H1 (cell line): ENCODE measurements around the gene SLC2A5. TPM values are rescaled to one million over a fixed set of nuclear protein-coding genes. Genes with fewer than 3 reads are reported as not detected.

Source experiments
- CTCF ChIA-PET: fragments of 300-600 bp; sonication (Branson Sonifier 250); formaldehyde crosslinking; loops from one replicate; lab custom pipeline; 2021; ENCODE audit not compliant: partially characterized antibody; lab: Charles Lee
- POLR2A ChIA-PET: fragments of 300-600 bp; sonication (Branson Sonifier 250); formaldehyde crosslinking; loops from one replicate; lab custom pipeline; 2021; ENCODE audit warnings: inconsistent platforms; ENCODE audit not compliant: partially characterized antibody; lab: Charles Lee
- DNase-seq, 2 experiments: peaks; one replicate each; pipeline versions ENCODE4 v3.0.0 to v3.0.0-alpha.2; 2010 to 2022; ENCODE audit warnings: low spot score in 2 of 2, low read depth in 1 of 2, mixed read lengths in 1 of 2
- FAIRE-seq: peaks from 2 replicates; lab custom pipeline; 2011; peaks lifted over from hg19 to GRCh38; lab: Jason Lieb, UNC
- H2AFZ ChIP-seq: 2 replicates; pipeline ENCODE4 v1.8.1; 2012; ENCODE audit warnings: low read length, inconsistent platforms
- H2AK5ac ChIP-seq: 2 replicates; pipeline ENCODE4 v1.6.1; 2013; ENCODE audit warnings: low read depth, low read length
- H2BK120ac ChIP-seq: replicated peaks from 2 replicates; pipeline ENCODE3; 2013; ENCODE audit warnings: low read depth, low read length, inconsistent platforms
- H2BK12ac ChIP-seq: 2 replicates; pipeline ENCODE4 v1.6.1; 2013; ENCODE audit warnings: low read depth, low read length
- H2BK15ac ChIP-seq: 2 replicates; pipeline ENCODE4 v1.6.1; 2013; ENCODE audit warnings: low read length
- H2BK20ac ChIP-seq: 2 replicates; pipeline ENCODE4 v1.6.1; 2013; ENCODE audit warnings: low read length
- H2BK5ac ChIP-seq: 2 replicates; pipeline ENCODE4 v1.6.1; 2013; ENCODE audit warnings: low read depth, low read length
- H3K14ac ChIP-seq: 2 replicates; pipeline ENCODE4 v1.6.1; 2013; ENCODE audit warnings: inconsistent platforms; ENCODE audit not compliant: insufficient read length
- H3K18ac ChIP-seq: 2 replicates; pipeline ENCODE4 v1.6.1; 2013; ENCODE audit warnings: low read length; ENCODE audit errors: extremely low read depth
- H3K23ac ChIP-seq: 2 replicates; pipeline ENCODE4 v1.6.1; 2013; ENCODE audit warnings: inconsistent platforms; ENCODE audit not compliant: insufficient read length
- H3K23me2 ChIP-seq: 2 replicates; pipeline ENCODE4 v1.6.1; 2013; ENCODE audit warnings: low read depth, low read length
- H3K27ac ChIP-seq: 2 replicates; pipeline ENCODE4 v1.6.1; 2011; ENCODE audit warnings: low read depth, low read length, inconsistent platforms
- H3K27me3 ChIP-seq, 4 experiments: replicated peaks in 1 of 4; 1 replicate in 1 of 4; 2 replicates in 3 of 4; pipeline versions ENCODE4 v1.6.1 to v1.8.1; 2011 to 2013; ENCODE audit warnings: low read length in 3 of 4, mild to moderate bottlenecking in 3 of 4, inconsistent platforms in 2 of 4, mixed read lengths in 2 of 4, moderate library complexity in 1 of 4; ENCODE audit not compliant: control insufficient read depth in 3 of 4, insufficient read depth in 3 of 4; ENCODE audit errors: extremely low read depth in 1 of 4
- H3K36me3 ChIP-seq, 4 experiments: 2 replicates each; pipeline versions ENCODE4 v1.6.1 to v1.8.1; 2011 to 2013; ENCODE audit warnings: mild to moderate bottlenecking in 4 of 4, low read length in 3 of 4, moderate library complexity in 2 of 4, control low read depth in 1 of 4, inconsistent platforms in 1 of 4; ENCODE audit not compliant: insufficient read depth in 4 of 4, control insufficient read depth in 2 of 4
- H3K4ac ChIP-seq: replicated peaks from 2 replicates; pipeline ENCODE3; 2013; ENCODE audit warnings: low read length, low read depth, mixed read lengths, inconsistent platforms; ENCODE audit not compliant: insufficient read length
- H3K4me1 ChIP-seq, 4 experiments: replicated peaks in 1 of 4; 1 replicate in 1 of 4; 2 replicates in 3 of 4; pipeline versions ENCODE4 v1.6.1 to v1.8.1; 2011 to 2013; ENCODE audit warnings: low read length in 3 of 4, inconsistent platforms in 2 of 4, mixed read lengths in 1 of 4; ENCODE audit not compliant: insufficient read depth in 4 of 4, control insufficient read depth in 3 of 4
- H3K4me2 ChIP-seq, 2 experiments: 2 replicates each; pipeline versions ENCODE4 v1.6.1 to v1.8.1; 2011 to 2013; ENCODE audit warnings: low read depth in 2 of 2, low read length in 2 of 2, control low read depth in 1 of 2, inconsistent platforms in 1 of 2, mild to moderate bottlenecking in 1 of 2; ENCODE audit not compliant: insufficient read depth in 1 of 2
- H3K4me3 ChIP-seq, 4 experiments: fragments of 200-600, 300-600 bp in 1 of 4; sonication (generic), shearing (Covaris generic), sonication (Bioruptor Twin) in 1 of 4; 2 replicates each; pipeline versions ENCODE4 v1.5.1 to v1.8.1; 2011 to 2016; ENCODE audit warnings: low read length in 4 of 4, low read depth in 3 of 4, control low read depth in 2 of 4, inconsistent platforms in 2 of 4, mild to moderate bottlenecking in 2 of 4, mixed read lengths in 1 of 4, moderate library complexity in 1 of 4; ENCODE audit not compliant: insufficient read depth in 2 of 4; ENCODE audit errors: extremely low read depth in 1 of 4
- H3K56ac ChIP-seq: replicated peaks from 2 replicates; pipeline ENCODE3; 2013; ENCODE audit warnings: low read depth, mild to moderate bottlenecking, mixed read lengths, low read length, inconsistent platforms; ENCODE audit not compliant: insufficient read length
- H3K79me1 ChIP-seq: 2 replicates; pipeline ENCODE4 v1.6.1; 2013; ENCODE audit warnings: low read depth, low read length, control low read depth
- H3K79me2 ChIP-seq, 2 experiments: 2 replicates each; pipeline versions ENCODE4 v1.6.1 to v1.8.1; 2012 to 2013; ENCODE audit warnings: low read length in 2 of 2, mild to moderate bottlenecking in 2 of 2, inconsistent platforms in 1 of 2; ENCODE audit not compliant: insufficient read depth in 2 of 2, control insufficient read depth in 1 of 2
- H3K9ac ChIP-seq, 4 experiments: replicated peaks in 1 of 4; 1 replicate in 1 of 4; 2 replicates in 3 of 4; pipeline versions ENCODE4 v1.6.1 to v1.8.1; 2011 to 2013; ENCODE audit warnings: low read depth in 3 of 4, low read length in 3 of 4, control low read depth in 2 of 4, mild to moderate bottlenecking in 2 of 4, moderate library complexity in 2 of 4, inconsistent platforms in 1 of 4; ENCODE audit errors: extremely low read depth in 1 of 4
- H3K9me3 ChIP-seq, 2 experiments: 2 replicates each; pipeline versions ENCODE4 v1.6.1 to v1.8.1; 2012 to 2013; ENCODE audit warnings: mild to moderate bottlenecking in 2 of 2, moderate library complexity in 2 of 2, control low read depth in 1 of 2, inconsistent platforms in 1 of 2, low read depth in 1 of 2, low read length in 1 of 2, mixed read lengths in 1 of 2; ENCODE audit not compliant: insufficient read depth in 2 of 2
- H4K20me1 ChIP-seq, 2 experiments: replicated peaks in 1 of 2; 2 replicates each; pipeline versions ENCODE3 to v1.8.1; 2011 to 2013; ENCODE audit warnings: inconsistent platforms in 2 of 2, low read length in 2 of 2, mild to moderate bottlenecking in 1 of 2; ENCODE audit not compliant: insufficient read depth in 2 of 2, control insufficient read depth in 1 of 2
- H4K5ac ChIP-seq: 2 replicates; pipeline ENCODE4 v1.6.1; 2013; ENCODE audit warnings: low read length, low read depth, mixed read lengths, inconsistent platforms; ENCODE audit not compliant: insufficient read length
- H4K8ac ChIP-seq: 2 replicates; pipeline ENCODE4 v1.8.0; 2013; ENCODE audit warnings: mild to moderate bottlenecking, moderate library complexity, low read length, inconsistent platforms; ENCODE audit not compliant: insufficient read depth; ENCODE audit errors: extremely low read depth
- H4K91ac ChIP-seq: replicated peaks from 2 replicates; pipeline ENCODE3; 2013; ENCODE audit warnings: low read length, mixed read lengths, inconsistent platforms; ENCODE audit not compliant: insufficient read length
- BACH1 ChIP-seq: IDR thresholded peaks from 2 replicates; pipeline ENCODE4 v1.6.1; 2012; ENCODE audit warnings: low read length, improper control_type of control experiment
- CEBPB ChIP-seq: IDR thresholded peaks from 2 replicates; pipeline ENCODE4 v1.6.1; 2012; ENCODE audit warnings: low read depth, low read length
- CTBP2 ChIP-seq: IDR thresholded peaks from 2 replicates; pipeline ENCODE4 v1.7.0; 2011; ENCODE audit warnings: borderline replicate concordance, mild to moderate bottlenecking, moderate library complexity, mixed read lengths, low read length; ENCODE audit not compliant: insufficient read depth, insufficient read length
- EP300 ChIP-seq, 2 experiments: IDR thresholded peaks; 1 replicate in 1 of 2; 2 replicates in 1 of 2; pipeline ENCODE4 v1.6.1; 2011 to 2012; ENCODE audit warnings: low read depth in 2 of 2, low read length in 2 of 2, mild to moderate bottlenecking in 2 of 2, borderline replicate concordance in 1 of 2, inconsistent platforms in 1 of 2, moderate library complexity in 1 of 2
- JUN ChIP-seq: IDR thresholded peaks from 2 replicates; pipeline ENCODE4 v1.6.1; 2011; ENCODE audit warnings: low read depth, mild to moderate bottlenecking, improper control_type of control experiment, low read length
- MAFK ChIP-seq: IDR thresholded peaks from 2 replicates; pipeline ENCODE4 v1.6.1; 2012; ENCODE audit warnings: low read depth, mild to moderate bottlenecking, improper control_type of control experiment, low read length
- NRF1 ChIP-seq: IDR thresholded peaks from 2 replicates; pipeline ENCODE4 v1.6.1; 2011; ENCODE audit warnings: mild to moderate bottlenecking, low read depth, low read length, improper control_type of control experiment
- PHF8 ChIP-seq: fragments of 200-600 bp; sonication (generic); conservative IDR thresholded peaks from 2 replicates; pipeline ENCODE4 v1.7.1; 2012; ENCODE audit warnings: low read depth, mild to moderate bottlenecking, inconsistent platforms, low read length, moderate library complexity
- POLR2AphosphoS5 ChIP-seq: IDR thresholded peaks from 2 replicates; pipeline ENCODE4 v1.6.1; 2011; ENCODE audit warnings: low read depth, low read length
- POU5F1 ChIP-seq: IDR thresholded peaks from 2 replicates; pipeline ENCODE4 v1.6.1; 2011; ENCODE audit warnings: low read depth, mild to moderate bottlenecking, low read length, moderate library complexity
- RBBP5 ChIP-seq: IDR thresholded peaks from 2 replicates; pipeline ENCODE4 v1.7.1; 2012; ENCODE audit warnings: low read depth, mild to moderate bottlenecking, inconsistent platforms, low read length, moderate library complexity, borderline replicate concordance
- SAP30 ChIP-seq: fragments of 300-600 bp; sonication (generic); IDR thresholded peaks from 2 replicates; pipeline ENCODE4 v1.7.1; 2012; ENCODE audit warnings: low read length, moderate library complexity, mild to moderate bottlenecking, inconsistent platforms; ENCODE audit not compliant: insufficient read depth, insufficient replicate concordance
- SP1 ChIP-seq: IDR thresholded peaks from 2 replicates; pipeline ENCODE4 v1.6.1; 2011; ENCODE audit warnings: low read depth, low read length
- SP4 ChIP-seq: IDR thresholded peaks from 2 replicates; pipeline ENCODE4 v1.6.1; 2012; ENCODE audit warnings: low read length, inconsistent platforms
- TEAD4 ChIP-seq: IDR thresholded peaks from 2 replicates; pipeline ENCODE4 v1.6.1; 2012; ENCODE audit warnings: low read depth, low read length, inconsistent platforms, mixed read lengths
- WGBS, 2 experiments: shearing (Covaris generic) in 1 of 2; methylation state at CpG; one replicate each; pipeline versions ENCODE4 v1.1.6 to v1.1.7; 2013 to 2015; ENCODE audit warnings: low lambda C conversion rate in 2 of 2, mixed read lengths in 2 of 2, inconsistent platforms in 1 of 2, low coverage in 1 of 2, missing lambda C conversion rate in 1 of 2; ENCODE audit not compliant: insufficient replicate concordance in 2 of 2, insufficient coverage in 1 of 2, insufficient read length in 1 of 2; ENCODE audit errors: extremely low coverage in 1 of 2, missing lambda C conversion rate in 1 of 2; 5-methylcytosine and 5-hydroxymethylcytosine counted together
- polyA plus RNA-seq, 7 experiments: library from polyadenylated mRNA; depleted of rRNA in 3 of 7; stranded (reverse) in 5 of 7; unstranded in 2 of 7; fragments of >200 nt in 5 of 7; fragments of 200-250 nt in 2 of 7; gene quantifications; 1 replicate in 5 of 7; 2 replicates in 1 of 7; 4 replicates in 1 of 7; pipeline versions ENCODE4 v1.2.1 to v1.2.3, GENCODE V29; 2011 to 2013; ENCODE audit warnings: missing spikeins in 2 of 7, mixed read lengths in 2 of 7
- total RNA-seq: library from RNA; stranded (reverse); fragmentation: NEBNext Ultra II Directional; extraction: Animal tissue kit (Norgen Biotek cat#: 25700); gene quantifications from 2 replicates; pipeline ENCODE4 v1.2.1, GENCODE V29; 2021

SLC2A5 gene
- total and polyA plus RNA-seq, 2 of the 8 experiments (the other 6 are each of a cell fraction or from before 2014, with no cell fraction given) = 0.12 TPM; not detected in 1

GRCh38 chr1:9093581-9093980 is 24.1 kb upstream of the SLC2A5 start:
- H3K23ac ChIP-seq = no peak overlapping the region
- ChIA-PET CTCF (interaction anchor here (0.9 to 2.8 kb wide), 3 partner anchors 8 to 84 kb away, joined by 4 to 9 read pairs (median 4); no protein-coding TSS in a partner anchor), POLR2A (interaction anchor here (0.9 kb wide), 1 partner anchor 28 kb away, joined by 3 read pairs; no protein-coding TSS in a partner anchor)
- H3K4me1 ChIP-seq = no peaks in the 10 kb centered on the region
- H4K8ac ChIP-seq = no peak overlapping the region
- no peak overlapping the region for H2BK15ac ChIP-seq
- H3K79me1 ChIP-seq = no peaks in the 10 kb centered on the region
- no peaks in the 10 kb centered on the region for H3K23me2 ChIP-seq
- H3K9me3 ChIP-seq = peaks cover 12 to 18% of the 10 kb centered on the region in 2 experiments
- H3K4ac ChIP-seq = no peak overlapping the region
- WGBS, 2 experiments = 78% methylated on average over 6 of the region's 6 CpGs; no CpG with 5 or more reads in 1 of the 2 experiments
- no peak overlapping the region for H3K14ac ChIP-seq
- no peaks in the 10 kb centered on the region for H3K79me2 ChIP-seq
- FAIRE-seq = no peak
- no peak overlapping the region for H3K9ac ChIP-seq
- no peaks in the 10 kb centered on the region for H4K20me1 ChIP-seq
- H2BK120ac ChIP-seq = no peak overlapping the region
- DNase-seq = no peak
- H3K4me2 ChIP-seq = no peak overlapping the region
- no peak overlapping the region for H4K91ac ChIP-seq
- H3K56ac ChIP-seq = no peak overlapping the region
- no peak overlapping the region for H2BK12ac ChIP-seq
- H3K4me3 ChIP-seq = no peak overlapping the region
- no peak overlapping the region for H4K5ac ChIP-seq
- no peak overlapping the region for H2AK5ac ChIP-seq
- no peaks in the 10 kb centered on the region for H3K36me3 ChIP-seq
- H3K18ac ChIP-seq = no peak overlapping the region
- no peak overlapping the region for H2AFZ ChIP-seq
- no peak overlapping the region for H3K27ac ChIP-seq
- H2BK5ac ChIP-seq = no peak overlapping the region
- TF ChIP-seq SP4 (no peak), TEAD4 (no peak), MAFK (no peak), EP300 (IDR thresholded peaks at IDR 0.05; ENCODE audit: borderline replicate concordance in 1 of 2, low read depth in 2 of 2, low read length in 2 of 2) (no peak), BACH1 (no peak), CTBP2 (no peak), NRF1 (no peak), JUN (no peak), POU5F1 (no peak), CEBPB (no peak), RBBP5 (no peak), SAP30 (no peak), PHF8 (no peak), SP1 (no peak), POLR2AphosphoS5 (no peak)
- H3K27me3 ChIP-seq = no peaks in the 10 kb centered on the region
- H2BK20ac ChIP-seq = no peak overlapping the region
